Measurements from ENCODE around the gene PLAC8L1.

Gene PLAC8L1

GRCh38 chr5:146081556-146081955 is 23.8 kb downstream of the PLAC8L1 start:
- DNase-seq = no peak

DNA sequence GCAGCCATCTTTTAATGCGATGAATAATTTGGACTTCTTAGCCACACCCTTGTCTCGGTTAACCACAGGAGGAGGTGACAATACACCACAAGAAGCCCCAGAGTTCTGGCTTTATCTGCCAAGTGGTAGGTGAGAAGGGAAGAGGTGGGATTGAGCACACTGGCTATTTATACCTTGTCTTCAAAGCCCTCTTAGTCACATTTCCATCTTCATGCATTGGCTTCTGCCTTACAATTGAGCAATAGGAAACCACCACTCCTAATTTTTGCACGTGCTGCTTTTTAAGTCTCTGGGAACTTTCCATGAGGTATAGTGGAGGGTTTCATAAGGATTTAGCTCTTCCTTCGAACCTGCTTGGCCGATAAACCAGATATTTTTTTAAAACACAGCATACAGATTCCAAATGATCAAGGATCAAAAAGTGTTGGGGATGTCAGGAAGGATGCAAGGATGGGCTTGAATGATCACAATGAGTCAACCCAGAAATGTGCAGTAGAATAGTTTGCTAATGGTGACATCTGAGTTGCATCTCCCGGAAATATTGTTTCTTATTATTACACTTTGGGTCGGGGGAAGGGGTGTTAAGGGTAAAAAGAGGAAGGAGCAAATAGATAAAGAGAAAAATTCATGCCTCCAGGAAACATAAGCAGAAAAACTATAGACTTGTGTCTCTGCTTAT is 25.5 kb downstream of the PLAC8L1 start:
- no peak for DNase-seq

DNA sequence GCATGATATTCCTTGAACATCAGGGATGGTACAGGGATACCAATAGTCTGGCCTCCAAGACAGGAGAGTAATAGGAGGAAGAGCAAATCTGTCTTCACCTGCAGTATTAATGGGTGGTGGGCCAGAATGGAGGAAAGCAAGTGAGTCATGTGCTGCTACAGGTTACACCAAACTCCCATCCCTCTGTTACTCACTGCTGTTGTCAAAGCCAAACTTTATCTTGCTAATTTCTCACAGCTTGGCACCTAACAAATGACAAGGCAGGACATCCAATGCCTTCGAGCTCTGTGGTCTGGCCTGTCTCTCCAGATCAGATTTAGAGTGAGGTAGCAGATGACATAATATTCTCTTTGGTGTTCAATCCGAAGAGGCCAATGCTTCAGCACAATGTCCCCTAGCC is 26.8 kb downstream of the PLAC8L1 start:
- DNase-seq = no peak

DNA sequence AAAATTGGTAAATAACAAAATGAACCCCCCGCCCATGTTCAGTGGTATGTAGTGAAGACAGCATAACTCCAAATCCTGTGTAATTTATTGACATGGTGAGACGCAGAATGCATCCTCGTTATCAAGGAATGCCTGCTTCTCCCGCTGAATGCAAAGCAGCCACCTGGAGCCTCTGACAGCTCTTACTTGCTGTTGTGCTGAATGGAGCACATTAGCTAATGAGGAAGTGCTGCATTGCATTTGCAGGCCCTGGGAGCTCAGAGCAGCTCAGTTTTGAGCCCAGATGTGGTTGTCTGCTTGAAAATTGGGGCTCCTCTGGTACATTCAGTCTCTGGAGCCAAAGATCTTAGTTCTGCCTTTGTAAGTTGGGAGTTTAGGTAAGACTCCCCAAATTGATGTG is 28.9 kb downstream of the PLAC8L1 start:
- no peak for DNase-seq

GRCh38 chr5:146076028-146076427 is 29.3 kb downstream of the PLAC8L1 start:
- DNase-seq = no peak

DNA sequence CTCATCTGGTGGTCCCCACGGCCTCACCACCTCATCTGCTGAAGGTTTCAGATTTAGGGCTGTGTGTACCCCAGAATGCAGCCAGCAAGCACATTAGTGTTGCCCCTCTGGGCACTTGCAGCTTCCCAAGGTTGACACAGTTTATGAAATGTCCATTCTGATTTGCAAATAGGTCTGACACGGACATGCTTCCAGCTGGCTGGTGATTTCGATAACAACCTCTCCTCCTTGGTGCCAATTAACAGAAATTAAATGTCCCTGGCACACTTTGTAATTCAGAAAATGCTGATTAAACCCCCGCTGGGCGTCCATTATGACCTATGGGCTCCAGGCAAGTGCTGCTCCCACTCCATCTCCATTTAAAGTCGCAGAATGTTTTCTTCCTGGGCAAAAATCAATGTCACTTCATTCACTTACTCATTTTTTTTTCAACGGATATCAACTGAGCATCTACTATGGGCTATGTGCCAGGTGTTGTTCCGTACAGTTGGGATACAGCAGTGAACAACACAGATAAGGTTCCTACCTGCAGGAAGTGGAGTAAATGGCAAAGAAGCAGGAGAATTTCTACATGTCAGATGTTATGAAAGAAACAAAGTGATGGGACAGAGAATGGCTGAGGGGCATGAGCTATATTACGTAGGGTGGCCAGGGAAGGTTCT is 32.0 kb downstream of the PLAC8L1 start:
- no peak for DNase-seq

DNA sequence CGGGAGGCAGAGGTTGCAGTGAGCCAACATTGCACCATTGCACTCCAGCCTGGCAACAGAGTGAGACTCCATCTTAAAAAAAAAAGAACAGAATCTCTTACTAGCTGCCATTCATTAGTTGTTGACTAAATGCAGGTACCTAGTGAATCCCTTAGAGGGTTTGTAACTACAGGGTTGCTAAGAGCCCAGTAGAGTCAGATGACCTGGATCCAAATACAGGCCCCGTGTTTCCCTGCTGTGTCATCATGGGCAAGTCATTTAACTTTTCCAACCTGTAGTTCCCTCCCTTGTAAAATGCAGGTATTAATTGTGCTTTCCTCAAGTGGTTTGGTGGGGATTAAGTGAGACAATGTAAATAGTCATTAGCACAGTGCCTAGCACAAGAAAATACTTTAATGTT is 32.8 kb downstream of the PLAC8L1 start:
- no peak for DNase-seq

DNA sequence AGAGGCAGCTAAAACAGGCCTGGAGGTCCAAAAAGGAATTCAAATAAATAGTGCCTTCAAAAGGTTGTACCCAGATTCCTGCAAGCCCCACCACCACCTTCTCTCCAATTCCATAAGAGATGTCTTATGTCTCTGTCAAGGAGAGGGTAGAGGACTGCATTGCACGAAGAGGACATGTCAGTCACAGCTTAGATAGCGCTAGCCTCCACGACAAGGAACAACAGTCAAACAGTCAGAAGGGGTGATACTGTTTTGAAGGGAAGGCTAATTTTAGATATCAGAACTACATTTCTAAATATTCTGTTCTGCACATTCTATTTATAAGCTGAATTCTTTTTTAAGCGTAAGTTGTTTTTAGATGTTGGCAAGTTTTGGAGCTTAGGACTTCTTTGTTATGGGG is 34.2 kb downstream of the PLAC8L1 start:
- no peak for DNase-seq

DNA sequence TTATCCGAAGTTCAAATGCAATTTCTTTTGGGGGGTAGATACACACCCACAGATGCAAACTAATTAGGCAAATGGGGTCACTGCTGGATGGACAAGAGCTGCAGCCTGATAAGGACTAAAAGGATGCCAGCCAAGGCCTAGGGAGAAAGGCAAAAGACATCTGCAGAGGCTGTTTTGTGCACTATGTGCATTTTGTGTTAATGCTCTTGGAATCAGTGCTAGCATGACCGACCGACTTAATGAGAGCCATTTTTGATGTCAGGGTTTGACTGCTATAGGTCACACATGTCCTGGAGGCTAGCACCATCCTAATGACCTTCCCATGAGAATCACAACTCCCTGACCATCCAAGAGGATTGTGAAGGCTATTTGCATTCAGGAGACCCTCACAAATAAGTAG is 34.6 kb downstream of the PLAC8L1 start:
- no peak for DNase-seq

GRCh38 chr5:146069780-146070099 is 35.6 kb downstream of the PLAC8L1 start:
- no peak for DNase-seq

DNA sequence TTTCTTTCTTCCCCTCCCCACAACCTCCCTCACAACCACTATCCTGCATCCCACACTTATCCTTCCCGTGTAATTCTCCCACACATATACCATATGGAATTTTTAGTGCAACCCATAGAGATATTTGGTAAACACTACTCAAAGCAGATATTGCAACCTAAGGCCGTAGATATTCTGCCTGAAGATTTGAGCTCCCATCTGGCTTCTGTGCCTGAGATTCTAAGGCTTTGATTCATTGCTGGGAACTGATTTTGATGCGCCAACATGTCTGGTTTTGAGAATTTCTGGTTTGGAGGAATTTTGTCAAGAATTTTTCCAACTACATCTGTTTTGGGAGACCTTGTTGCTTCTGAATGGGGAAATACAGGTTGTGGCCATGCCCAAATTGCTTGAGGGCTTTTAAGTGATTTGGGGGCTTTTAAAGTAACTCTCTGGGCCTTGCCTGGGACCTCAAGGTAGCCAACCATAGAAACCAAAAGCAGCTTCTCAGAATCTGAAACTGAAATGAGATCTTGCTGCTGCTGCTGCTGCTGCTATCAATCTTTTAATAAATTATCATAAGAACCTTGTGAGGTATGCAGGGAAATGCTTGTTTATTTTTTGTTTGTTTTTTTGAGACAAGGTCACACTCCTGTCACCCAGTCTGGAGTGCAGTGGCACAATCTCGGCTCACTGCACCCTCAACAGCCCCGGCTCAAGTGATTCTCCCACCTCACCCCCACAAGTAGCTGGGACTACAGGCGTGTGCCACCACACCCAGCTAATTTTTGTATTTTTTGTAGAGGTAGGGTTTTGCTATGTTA is 36.2 kb downstream of the PLAC8L1 start:
- no peak for DNase-seq

DNA sequence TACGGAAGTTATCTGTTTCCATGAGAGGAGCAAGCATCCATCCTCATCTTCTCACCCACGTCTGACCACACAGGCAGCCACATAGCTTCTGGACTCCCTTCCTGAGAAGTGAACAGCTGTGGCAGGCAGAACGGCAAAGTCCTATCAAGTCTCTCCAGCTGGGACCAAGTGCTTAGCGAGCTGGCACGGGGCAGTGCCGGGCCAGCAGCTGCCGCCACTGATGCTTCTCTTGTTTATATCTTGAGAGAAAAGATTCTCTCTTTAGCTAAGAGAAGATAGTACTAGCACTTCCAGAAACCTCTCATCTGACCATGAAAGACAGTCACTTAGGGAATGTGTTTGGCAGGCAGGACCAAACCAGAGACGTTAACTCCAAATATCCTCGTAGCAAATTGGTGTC is 37.2 kb downstream of the PLAC8L1 start:
- DNase-seq = peak in 2 of 56 donors; percentile 2 to 8

DNA sequence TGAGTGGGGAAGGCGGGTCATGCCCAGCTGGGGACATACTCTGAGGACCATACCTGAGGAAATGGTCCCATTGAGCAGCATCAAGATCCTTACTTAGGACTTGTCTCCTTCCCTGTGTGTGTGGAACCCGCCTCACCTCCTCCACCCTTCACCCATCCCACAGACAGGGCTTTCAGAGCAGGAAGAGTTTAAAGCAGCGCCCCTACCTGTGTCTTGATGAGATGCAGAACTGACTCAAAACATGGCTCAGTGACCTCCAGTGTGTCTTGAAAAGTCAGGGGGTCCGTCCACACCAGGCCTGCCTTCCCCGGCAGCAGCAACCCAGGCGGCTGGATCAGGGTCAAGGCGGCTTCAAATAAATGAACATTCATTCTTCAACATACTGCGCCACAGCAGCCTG is 38.4 kb downstream of the PLAC8L1 start:
- DNase-seq = no peak

DNA sequence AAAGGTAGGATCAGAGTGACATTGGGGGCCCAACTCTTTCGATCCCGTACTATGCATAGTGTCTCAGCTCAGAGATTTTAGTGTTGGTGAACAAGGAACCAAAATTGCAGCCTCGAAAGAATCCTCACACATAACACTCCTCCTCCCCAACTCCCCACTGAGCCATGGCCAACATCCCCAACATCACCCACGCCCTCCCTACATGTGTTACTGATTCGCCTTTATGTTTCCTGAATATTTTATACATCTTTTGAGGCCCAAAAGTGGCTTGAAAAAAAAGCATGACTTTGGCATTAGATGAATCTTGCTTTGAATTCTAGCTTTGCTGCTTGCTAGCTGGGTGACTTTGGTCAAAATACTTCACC is 45.2 kb downstream of the PLAC8L1 start:
- no peak for DNase-seq

DNA sequence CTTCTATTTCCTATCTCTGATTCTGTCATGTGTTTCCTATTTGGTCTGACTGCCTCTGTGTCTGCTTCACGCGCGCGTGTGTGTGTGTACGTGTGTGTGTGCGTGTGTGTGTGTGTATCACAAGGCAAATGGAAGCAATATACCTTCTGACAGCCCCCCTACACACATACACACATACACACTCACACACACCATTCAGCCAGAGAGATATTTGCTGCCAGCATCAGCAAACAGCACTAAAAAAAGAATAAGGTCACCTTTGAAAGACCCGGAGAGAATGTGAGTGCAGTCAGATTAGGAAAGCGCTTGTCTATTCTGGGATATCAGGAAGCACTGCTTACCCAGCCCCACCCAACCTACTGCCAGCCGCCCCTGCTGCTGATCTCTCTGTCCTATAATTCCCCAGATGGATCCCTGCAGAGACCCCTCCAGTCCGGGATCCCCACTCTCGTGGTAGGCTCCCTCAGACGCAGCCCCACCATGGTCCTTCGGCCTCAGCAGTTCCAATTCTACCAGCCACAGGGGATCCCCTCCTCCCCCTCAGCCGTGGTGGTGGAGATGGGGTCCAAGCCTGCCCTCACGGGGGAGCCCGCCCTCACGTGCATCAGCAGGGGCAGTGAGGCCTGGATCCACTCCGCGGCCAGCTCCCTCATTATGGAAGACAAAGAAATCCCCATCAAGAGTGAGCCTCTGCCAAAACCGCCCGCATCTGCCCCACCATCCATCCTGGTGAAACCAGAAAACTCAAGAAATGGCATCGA is 45.7 kb downstream of the PLAC8L1 start:
- DNase-seq = no peak

DNA sequence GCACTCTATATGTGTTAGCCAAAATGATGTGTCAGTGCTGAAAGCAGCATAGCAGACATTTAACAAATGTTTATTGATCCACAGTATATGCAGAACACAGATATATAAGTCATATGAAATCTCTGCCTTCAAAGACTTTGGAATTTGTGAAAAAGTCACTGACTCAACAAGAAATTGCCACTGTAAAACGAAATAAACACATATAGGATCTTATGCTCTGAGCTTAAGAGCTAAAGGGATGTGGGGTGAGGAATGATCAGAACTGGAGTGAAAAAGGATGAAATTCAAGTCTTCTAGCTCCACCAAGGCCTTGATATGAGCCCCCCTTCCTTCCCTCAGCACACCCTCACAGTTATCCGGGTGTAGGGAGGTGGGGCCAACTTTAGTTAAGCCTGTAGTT is 49.9 kb downstream of the PLAC8L1 start:
- no peak for DNase-seq

GRCh38 chr5:146052780-146053179 is 52.6 kb downstream of the PLAC8L1 start:
- no peak for DNase-seq

- peak in 2 of 56 donors; percentile 11 to 23 for DNase-seq
These were observed 53.7 kb downstream of the PLAC8L1 start for GRCh38 chr5:146051678-146052077.

DNA sequence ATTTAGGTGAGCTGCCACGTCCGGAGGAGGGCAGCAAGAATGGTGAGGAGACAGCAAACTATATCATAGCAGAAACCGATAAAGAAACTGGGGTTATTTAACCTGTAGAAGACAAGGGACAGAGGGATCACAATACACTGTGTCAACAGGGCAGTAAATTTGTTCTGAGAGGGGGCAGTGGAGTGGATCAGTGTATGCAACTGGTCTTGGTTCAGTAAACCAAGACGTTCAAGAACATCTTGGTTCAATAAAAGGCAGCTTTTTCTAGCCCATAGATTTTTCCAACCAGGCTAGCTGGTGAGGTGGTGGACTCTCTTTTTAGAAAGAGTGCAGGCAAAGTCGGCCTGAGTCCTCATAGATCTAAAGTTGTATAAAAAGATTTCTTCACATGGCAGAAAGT is 55.3 kb downstream of the PLAC8L1 start:
- DNase-seq = no peak

DNA sequence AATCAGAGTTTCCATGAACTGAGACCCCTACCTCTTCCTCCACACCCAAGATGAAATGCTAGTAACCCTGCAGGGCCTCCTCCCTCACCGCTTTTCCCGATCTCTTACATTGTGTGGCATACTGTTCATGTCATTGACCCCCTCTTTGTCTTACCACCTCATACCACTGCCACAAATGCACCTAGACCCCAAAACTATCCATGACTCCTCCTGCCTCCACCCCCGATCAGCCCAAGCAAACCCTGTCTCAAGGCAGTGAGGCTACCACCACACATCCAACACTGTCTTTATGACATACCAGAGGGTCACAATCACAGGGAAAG is 55.7 kb downstream of the PLAC8L1 start:
- DNase-seq = no peak

- DNase-seq = peak in 25 of 56 donors; percentile 1 to 66 (median 10)
These were observed 56.2 kb downstream of the PLAC8L1 start for GRCh38 chr5:146048994-146049703.

- DNase-seq = no peak
These were observed 58.0 kb downstream of the PLAC8L1 start for GRCh38 chr5:146047396-146047795.

Measured in amygdala (tissue), 56 donors.